GM12878 (cell line): Measurements from ENCODE around the gene BCKDK. TPM values are rescaled to one million over a fixed set of nuclear protein-coding genes. Genes with fewer than 3 reads are reported as not detected.
A peak's percentile ranks its signal among the peaks of the same experiment; 100 is the strongest.

Experiments
- ATAC-seq: fragments of 200-7000 bp; cut with Tn5 transposase; 3 replicates; pipeline ENCODE4 v1.9.1; 2020; ENCODE audit warnings: mild to moderate bottlenecking, moderate library complexity
- BruUV-seq: library from RNA; stranded (reverse); fragments of 400-500 nt; replicated peaks from 2 replicates; lab custom pipeline; 2021; lab: Mats Ljungman, UMichigan
- CTCF ChIA-PET: fragments of 300-600 bp; sonication (Branson Sonifier 250); formaldehyde crosslinking; extraction: SDS; loops from one replicate; lab custom pipeline; 2021; ENCODE audit warnings: inconsistent platforms; lab: Yijun Ruan, JAX
- POLR2A ChIA-PET: fragments of 350-600 bp; formaldehyde crosslinking; extraction: SDS; loops from one replicate; lab custom pipeline; 2021; ENCODE audit warnings: inconsistent platforms; lab: Charles Lee
- RAD21 ChIA-PET: fragments of 300-600 bp; sonication (Branson Sonifier 250); formaldehyde crosslinking; loops from one replicate; lab custom pipeline; 2023; ENCODE audit warnings: antibody characterized with exemption; ENCODE audit not compliant: unreplicated experiment; lab: Charles Lee
- SMC1A ChIA-PET: fragments of 300-600 bp; sonication (Branson Sonifier 250); formaldehyde crosslinking; loops from one replicate; lab custom pipeline; 2023; ENCODE audit not compliant: unreplicated experiment, uncharacterized antibody; lab: Charles Lee
- DNase-seq: peaks from one replicate; pipeline ENCODE4 v3.0.0-alpha.2; 2011; ENCODE audit warnings: low read depth, low spot score
- FAIRE-seq: peaks from 3 replicates; lab custom pipeline; 2011; peaks lifted over from hg19 to GRCh38; lab: Jason Lieb, UNC
- H2AFZ ChIP-seq: 2 replicates; pipeline ENCODE4 v1.6.0; 2011; ENCODE audit warnings: low read depth, low read length, control low read depth; ENCODE audit not compliant: control insufficient read depth
- H3K27ac ChIP-seq: 2 replicates; pipeline ENCODE4 v1.5.1; 2011; ENCODE audit warnings: control low read depth; ENCODE audit not compliant: control insufficient read depth, insufficient read depth
- H3K27me3 ChIP-seq, 2 experiments: replicated peaks in 1 of 2; 2 replicates each; pipeline versions ENCODE4 v1.6.0 to v1.6.1; 2011; ENCODE audit warnings: low read length in 1 of 2; ENCODE audit not compliant: control insufficient read depth in 2 of 2, insufficient read depth in 2 of 2
- H3K36me3 ChIP-seq, 2 experiments: 2 replicates each; pipeline ENCODE4 v1.5.1; 2011; ENCODE audit warnings: low read length in 1 of 2; ENCODE audit not compliant: control insufficient read depth in 2 of 2, insufficient read depth in 2 of 2
- H3K4me1 ChIP-seq: 2 replicates; pipeline ENCODE4 v1.6.1; 2011; ENCODE audit warnings: mild to moderate bottlenecking, low read length, moderate library complexity, mixed read lengths; ENCODE audit not compliant: control insufficient read depth, insufficient read depth
- H3K4me2 ChIP-seq: 2 replicates; pipeline ENCODE4 v1.6.0; 2011; ENCODE audit warnings: control low read depth; ENCODE audit not compliant: control insufficient read depth, insufficient read depth
- H3K4me3 ChIP-seq: fragments of 200-600 bp; sonication (generic); 2 replicates; pipeline ENCODE4 v1.5.1; 2016
- H3K79me2 ChIP-seq: 2 replicates; pipeline ENCODE4 v1.6.0; 2011; ENCODE audit warnings: low read length; ENCODE audit not compliant: control insufficient read depth, insufficient read depth
- H3K9ac ChIP-seq: 2 replicates; pipeline ENCODE4 v1.8.0; 2011; ENCODE audit warnings: low read length, control low read depth, mixed read lengths; ENCODE audit not compliant: control insufficient read depth, insufficient read depth
- H3K9me3 ChIP-seq: replicated peaks from 3 replicates; pipeline ENCODE4 v1.5.1; 2011; ENCODE audit warnings: mild to moderate bottlenecking, low read length; ENCODE audit not compliant: control insufficient read depth, insufficient read depth
- H4K20me1 ChIP-seq: 2 replicates; pipeline ENCODE4 v1.6.0; 2011; ENCODE audit not compliant: control insufficient read depth, insufficient read depth
- FOXK2 ChIP-seq: fragments of 450-650 bp; IDR thresholded peaks from 2 replicates; pipeline ENCODE4 v1.6.1; 2017; ENCODE audit warnings: mild to moderate bottlenecking, moderate library complexity
- HCFC1 ChIP-seq: fragments of 150-350 bp; IDR thresholded peaks from 2 replicates; pipeline ENCODE4 v1.6.1; 2014; ENCODE audit warnings: low read length
- KAT2A ChIP-seq: conservative IDR thresholded peaks from 2 replicates; pipeline ENCODE4 v1.6.1; 2011; ENCODE audit warnings: low read depth, low read length; ENCODE audit not compliant: control insufficient read depth
- MYC ChIP-seq: IDR thresholded peaks from 2 replicates; pipeline ENCODE4 v1.6.1; 2011; ENCODE audit warnings: mild to moderate bottlenecking, low read length, moderate library complexity, inconsistent platforms; ENCODE audit not compliant: insufficient read depth, insufficient replicate concordance, insufficient read length, severe bottlenecking
- NBN ChIP-seq: fragments of 450-650 bp; IDR thresholded peaks from 2 replicates; pipeline ENCODE4 v1.6.1; 2016
- SMC3 ChIP-seq: IDR thresholded peaks from 2 replicates; pipeline ENCODE4 v1.6.1; 2011; ENCODE audit warnings: low read length, improper control_type of control experiment, borderline replicate concordance
- TARDBP ChIP-seq: IDR thresholded peaks from 2 replicates; pipeline ENCODE4 v1.6.1; 2016; ENCODE audit warnings: borderline replicate concordance
- ZBED1 ChIP-seq: IDR thresholded peaks from 2 replicates; pipeline ENCODE4 v1.6.1; 2016; ENCODE audit warnings: borderline replicate concordance
- WGBS: methylation state at CpG from one replicate; pipeline ENCODE4 v1.1.6; 2016; ENCODE audit warnings: low lambda C conversion rate; ENCODE audit not compliant: insufficient replicate concordance, insufficient coverage; ENCODE audit errors: missing lambda C conversion rate; 5-methylcytosine and 5-hydroxymethylcytosine counted together
- in situ Hi-C: fragments of 300-500 bp; cut with MboI; formaldehyde crosslinking; loops from 9 replicates; pipeline ENCODE4 v1.14.3; 2018; ENCODE audit warnings: mixed read lengths
- intact Hi-C: fragments of 100-400 bp; cut with micrococcal nuclease; formaldehyde crosslinking; loops from one replicate; pipeline ENCODE4 v1.14.2; 2022; ENCODE audit not compliant: unreplicated experiment
- polyA plus RNA-seq, 11 experiments: library from polyadenylated mRNA; depleted of rRNA in 4 of 11; unstranded in 6 of 11; stranded (reverse) in 5 of 11; fragments of >200 nt; fragmentation: Nextera tagmentation in 4 of 11; fragmentation: Illumina TruSeq in 1 of 11; extraction: Ambion mirVana in 4 of 11; extraction: Trizol in 1 of 11; gene quantifications; 1 replicate in 1 of 11; 2 replicates in 10 of 11; pipeline versions ENCODE4 v1.2.1 to v1.2.3, GENCODE V29; 2011 to 2016; ENCODE audit warnings: inconsistent platforms in 2 of 11, missing spikeins in 2 of 11, low read depth in 1 of 11
- total RNA-seq, 4 experiments: library from RNA; depleted of rRNA in 3 of 4; stranded (reverse); fragments of >200 nt in 3 of 4; fragmentation: Illumina TruSeq in 1 of 4; extraction: Trizol in 1 of 4; gene quantifications; 2 replicates each; pipeline versions ENCODE4 v1.2.1 to v1.2.3, GENCODE V29; 2013 to 2021
- TF ChIP-seq, protein P1 (sequence below): IDR thresholded peaks from 2 replicates; pipeline ENCODE4 v1.6.1; 2011; ENCODE audit warnings: low read depth, low read length, improper control_type of control experiment, borderline replicate concordance
- TF ChIP-seq, protein P2 (sequence below): fragments of 450-650 bp; formaldehyde crosslinking; IDR thresholded peaks from 2 replicates; pipeline ENCODE4 v1.4.0; 2022; ENCODE audit warnings: mild to moderate bottlenecking, moderate library complexity
- TF ChIP-seq, protein P3 (sequence below): fragments of 450-650 bp; IDR thresholded peaks from 2 replicates; pipeline ENCODE4 v1.6.1; 2017; ENCODE audit warnings: antibody characterized with exemption, mild to moderate bottlenecking, moderate library complexity

The BCKDK gene
- total and polyA plus RNA-seq, 10 of the 15 experiments (the other 5 are each of a cell fraction or from before 2014, with no cell fraction given): 0.68 to 56.6 (median 32.8) TPM

- CTCF ChIA-PET: no interaction called here
- SMC1A ChIA-PET: no interaction called here
- no peaks in the 10 kb centered on the region for H3K4me1 ChIP-seq
- no peaks in the 10 kb centered on the region for H3K9me3 ChIP-seq
- no peak overlapping the region for H3K9ac ChIP-seq
- no peak overlapping the region for H3K27ac ChIP-seq
- no peaks in the 10 kb centered on the region for H3K27me3 ChIP-seq
- FAIRE-seq (no peak), ATAC-seq (peak; percentile 60), DNase-seq (no peak)
- no peaks in the 10 kb centered on the region for H3K79me2 ChIP-seq
- no TSS peak for BruUV-seq
- POLR2A ChIA-PET: no interaction called here
- H3K4me3 ChIP-seq: no peak overlapping the region
- no peak for TF ChIP-seq HCFC1
- TF ChIP-seq SMC3: no peak
- TF ChIP-seq NBN: no peak
- TF ChIP-seq, protein P1, sequence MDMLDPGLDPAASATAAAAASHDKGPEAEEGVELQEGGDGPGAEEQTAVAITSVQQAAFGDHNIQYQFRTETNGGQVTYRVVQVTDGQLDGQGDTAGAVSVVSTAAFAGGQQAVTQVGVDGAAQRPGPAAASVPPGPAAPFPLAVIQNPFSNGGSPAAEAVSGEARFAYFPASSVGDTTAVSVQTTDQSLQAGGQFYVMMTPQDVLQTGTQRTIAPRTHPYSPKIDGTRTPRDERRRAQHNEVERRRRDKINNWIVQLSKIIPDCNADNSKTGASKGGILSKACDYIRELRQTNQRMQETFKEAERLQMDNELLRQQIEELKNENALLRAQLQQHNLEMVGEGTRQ: no peak
- TF ChIP-seq ZBED1: no peak
- no peak for TF ChIP-seq MYC
- TF ChIP-seq KAT2A: no peak
- TF ChIP-seq, protein P2, sequence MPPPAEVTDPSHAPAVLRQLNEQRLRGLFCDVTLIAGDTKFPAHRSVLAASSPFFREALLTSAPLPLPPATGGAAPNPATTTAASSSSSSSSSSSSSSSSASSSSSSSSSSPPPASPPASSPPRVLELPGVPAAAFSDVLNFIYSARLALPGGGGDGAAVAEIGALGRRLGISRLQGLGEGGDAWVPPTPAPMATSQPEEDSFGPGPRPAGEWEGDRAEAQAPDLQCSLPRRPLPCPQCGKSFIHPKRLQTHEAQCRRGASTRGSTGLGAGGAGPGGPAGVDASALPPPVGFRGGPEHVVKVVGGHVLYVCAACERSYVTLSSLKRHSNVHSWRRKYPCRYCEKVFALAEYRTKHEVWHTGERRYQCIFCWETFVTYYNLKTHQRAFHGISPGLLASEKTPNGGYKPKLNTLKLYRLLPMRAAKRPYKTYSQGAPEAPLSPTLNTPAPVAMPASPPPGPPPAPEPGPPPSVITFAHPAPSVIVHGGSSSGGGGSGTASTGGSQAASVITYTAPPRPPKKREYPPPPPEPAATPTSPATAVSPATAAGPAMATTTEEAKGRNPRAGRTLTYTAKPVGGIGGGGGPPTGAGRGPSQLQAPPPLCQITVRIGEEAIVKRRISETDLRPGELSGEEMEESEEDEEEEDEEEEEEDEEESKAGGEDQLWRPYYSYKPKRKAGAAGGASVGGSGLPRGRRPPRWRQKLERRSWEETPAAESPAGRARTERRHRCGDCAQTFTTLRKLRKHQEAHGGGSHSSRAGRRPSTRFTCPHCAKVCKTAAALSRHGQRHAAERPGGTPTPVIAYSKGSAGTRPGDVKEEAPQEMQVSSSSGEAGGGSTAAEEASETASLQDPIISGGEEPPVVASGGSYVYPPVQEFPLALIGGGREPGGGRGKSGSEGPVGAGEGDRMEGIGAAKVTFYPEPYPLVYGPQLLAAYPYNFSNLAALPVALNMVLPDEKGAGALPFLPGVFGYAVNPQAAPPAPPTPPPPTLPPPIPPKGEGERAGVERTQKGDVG: no peak
- TF ChIP-seq TARDBP: no peak
- TF ChIP-seq, protein P3, sequence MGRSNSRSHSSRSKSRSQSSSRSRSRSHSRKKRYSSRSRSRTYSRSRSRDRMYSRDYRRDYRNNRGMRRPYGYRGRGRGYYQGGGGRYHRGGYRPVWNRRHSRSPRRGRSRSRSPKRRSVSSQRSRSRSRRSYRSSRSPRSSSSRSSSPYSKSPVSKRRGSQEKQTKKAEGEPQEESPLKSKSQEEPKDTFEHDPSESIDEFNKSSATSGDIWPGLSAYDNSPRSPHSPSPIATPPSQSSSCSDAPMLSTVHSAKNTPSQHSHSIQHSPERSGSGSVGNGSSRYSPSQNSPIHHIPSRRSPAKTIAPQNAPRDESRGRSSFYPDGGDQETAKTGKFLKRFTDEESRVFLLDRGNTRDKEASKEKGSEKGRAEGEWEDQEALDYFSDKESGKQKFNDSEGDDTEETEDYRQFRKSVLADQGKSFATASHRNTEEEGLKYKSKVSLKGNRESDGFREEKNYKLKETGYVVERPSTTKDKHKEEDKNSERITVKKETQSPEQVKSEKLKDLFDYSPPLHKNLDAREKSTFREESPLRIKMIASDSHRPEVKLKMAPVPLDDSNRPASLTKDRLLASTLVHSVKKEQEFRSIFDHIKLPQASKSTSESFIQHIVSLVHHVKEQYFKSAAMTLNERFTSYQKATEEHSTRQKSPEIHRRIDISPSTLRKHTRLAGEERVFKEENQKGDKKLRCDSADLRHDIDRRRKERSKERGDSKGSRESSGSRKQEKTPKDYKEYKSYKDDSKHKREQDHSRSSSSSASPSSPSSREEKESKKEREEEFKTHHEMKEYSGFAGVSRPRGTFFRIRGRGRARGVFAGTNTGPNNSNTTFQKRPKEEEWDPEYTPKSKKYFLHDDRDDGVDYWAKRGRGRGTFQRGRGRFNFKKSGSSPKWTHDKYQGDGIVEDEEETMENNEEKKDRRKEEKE: no peak
- TF ChIP-seq FOXK2: no peak
- WGBS: 58% methylated on average over 27 of the region's 40 CpGs
- H4K20me1 ChIP-seq: peaks cover 3% of the 10 kb centered on the region; the same call in 1 of the 2 replicates
- no peak overlapping the region for H3K4me2 ChIP-seq
- in situ Hi-C loops (loop anchor here (10.0 kb wide), 1 partner anchor 726 kb away; the partner anchor contains the start of gene ZNF267), intact Hi-C loops (no loop called here)
- RAD21 ChIA-PET: no interaction called here
- no peaks in the 10 kb centered on the region for H3K36me3 ChIP-seq
- no peak overlapping the region for H2AFZ ChIP-seq
These were observed 40.1 kb downstream of the BCKDK start for GRCh38 chr16:31148281-31148728.
